Measurements from ENCODE around the gene RELN. TPM values are rescaled to one million over a fixed set of nuclear protein-coding genes. Genes with fewer than 3 reads are reported as not detected.

The RELN gene
- total RNA-seq, 1 experiment from 2014 or later = 0.20 TPM

DNA sequence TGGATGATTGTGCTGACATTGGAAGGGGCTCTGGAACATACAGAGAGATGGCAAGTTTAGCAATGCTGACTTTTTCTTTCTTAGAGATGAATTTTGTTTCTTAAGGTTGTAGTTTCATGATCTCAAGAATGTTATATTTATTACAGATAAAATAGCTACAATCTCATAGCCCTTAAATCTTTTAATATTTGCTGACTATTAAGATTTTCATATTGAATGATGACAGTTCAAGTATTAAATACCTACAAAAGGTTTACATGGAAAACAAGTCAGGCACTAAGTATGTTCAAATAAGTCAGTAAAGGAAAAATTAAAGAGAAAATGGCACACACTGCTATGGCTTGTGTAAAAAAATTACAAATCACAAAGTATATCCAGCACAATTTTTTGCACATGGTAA, 291.4 kb downstream of the RELN start:
- Mint-ChIP-seq H3K4me3 (no peak overlapping the region), H3K27me3 (ENCODE audit: low read depth) (no peaks in the 10 kb centered on the region), H3K27ac (no peak overlapping the region), H3K4me1 (peaks cover 4% of the 10 kb centered on the region), H3K9me3 (no peaks in the 10 kb centered on the region), H3K36me3 (no peaks in the 10 kb centered on the region)
- ATAC-seq = no peak
- ChIA-PET POLR2A (no interaction called here), CTCF (interaction anchor here (0.5 kb wide), 1 partner anchor 636 kb away, joined by 3 read pairs; no protein-coding TSS in a partner anchor)
- TF ChIP-seq NFATC4 (CRISPR knock-in tag; IDR thresholded peaks at IDR 0.05) (no peak), RELA (CRISPR knock-in tag; IDR thresholded peaks at IDR 0.05; ENCODE audit: borderline replicate concordance) (no peak)
- TF ChIP-seq, protein P1, sequence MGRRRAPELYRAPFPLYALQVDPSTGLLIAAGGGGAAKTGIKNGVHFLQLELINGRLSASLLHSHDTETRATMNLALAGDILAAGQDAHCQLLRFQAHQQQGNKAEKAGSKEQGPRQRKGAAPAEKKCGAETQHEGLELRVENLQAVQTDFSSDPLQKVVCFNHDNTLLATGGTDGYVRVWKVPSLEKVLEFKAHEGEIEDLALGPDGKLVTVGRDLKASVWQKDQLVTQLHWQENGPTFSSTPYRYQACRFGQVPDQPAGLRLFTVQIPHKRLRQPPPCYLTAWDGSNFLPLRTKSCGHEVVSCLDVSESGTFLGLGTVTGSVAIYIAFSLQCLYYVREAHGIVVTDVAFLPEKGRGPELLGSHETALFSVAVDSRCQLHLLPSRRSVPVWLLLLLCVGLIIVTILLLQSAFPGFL (CRISPR knock-in tag; IDR thresholded peaks at IDR 0.05; ENCODE audit: borderline replicate concordance) = no peak
- no peak for DNase-seq (ENCODE audit: low spot score)

DNA sequence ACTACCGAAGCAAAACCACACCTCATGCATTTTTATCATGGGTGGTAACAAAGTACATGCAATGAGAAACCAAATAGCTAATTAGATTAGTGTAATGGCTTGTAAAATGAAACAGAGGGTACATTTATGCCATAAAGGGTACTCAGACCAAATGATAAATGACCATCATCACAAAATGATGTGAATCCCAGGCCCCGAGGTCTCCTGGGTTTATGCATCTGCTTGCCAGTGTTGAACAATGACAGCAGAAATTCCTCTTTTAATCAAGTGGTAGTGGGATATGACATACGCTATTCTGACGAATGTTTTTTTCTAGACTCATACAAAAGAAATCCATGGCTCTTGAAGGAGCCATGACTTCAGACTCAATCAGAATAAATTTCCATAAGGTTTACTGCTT, 293.9 kb downstream of the RELN start:
- no peak for DNase-seq (ENCODE audit: low spot score)
- Mint-ChIP-seq H3K27me3 (ENCODE audit: low read depth) (no peaks in the 10 kb centered on the region; the same call in 1 of the 2 replicates), H3K27ac (no peak overlapping the region), H3K9me3 (peaks cover 4% of the 10 kb centered on the region), H3K4me3 (no peak overlapping the region), H3K4me1 (no peaks in the 10 kb centered on the region), H3K36me3 (no peaks in the 10 kb centered on the region)
- no peak for TF ChIP-seq ETV6 (CRISPR knock-in tag; IDR thresholded peaks at IDR 0.05)
- no peak for TF ChIP-seq ZNF396 (CRISPR knock-in tag; IDR thresholded peaks at IDR 0.05; ENCODE audit: borderline replicate concordance)
- TF ChIP-seq ZNF232 (CRISPR knock-in tag; IDR thresholded peaks at IDR 0.05) = no peak
- no peak for TF ChIP-seq SOX15 (CRISPR knock-in tag; IDR thresholded peaks at IDR 0.05)
- TF ChIP-seq, protein P2, sequence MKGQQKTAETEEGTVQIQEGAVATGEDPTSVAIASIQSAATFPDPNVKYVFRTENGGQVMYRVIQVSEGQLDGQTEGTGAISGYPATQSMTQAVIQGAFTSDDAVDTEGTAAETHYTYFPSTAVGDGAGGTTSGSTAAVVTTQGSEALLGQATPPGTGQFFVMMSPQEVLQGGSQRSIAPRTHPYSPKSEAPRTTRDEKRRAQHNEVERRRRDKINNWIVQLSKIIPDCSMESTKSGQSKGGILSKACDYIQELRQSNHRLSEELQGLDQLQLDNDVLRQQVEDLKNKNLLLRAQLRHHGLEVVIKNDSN (CRISPR knock-in tag; IDR thresholded peaks at IDR 0.05) = no peak
- no peak for TF ChIP-seq GRHL2 (CRISPR knock-in tag; IDR thresholded peaks at IDR 0.05; ENCODE audit: insufficient replicate concordance, severe bottlenecking)
- TF ChIP-seq ZNF317 (CRISPR knock-in tag; IDR thresholded peaks at IDR 0.05; ENCODE audit: borderline replicate concordance, low read depth) = no peak
- TF ChIP-seq STAT6 (CRISPR knock-in tag; conservative IDR thresholded peaks at IDR 0.05; ENCODE audit: low read depth) = no peak
- TF ChIP-seq ZSCAN18 (CRISPR knock-in tag; IDR thresholded peaks at IDR 0.05) = no peak
- TF ChIP-seq, protein P3, sequence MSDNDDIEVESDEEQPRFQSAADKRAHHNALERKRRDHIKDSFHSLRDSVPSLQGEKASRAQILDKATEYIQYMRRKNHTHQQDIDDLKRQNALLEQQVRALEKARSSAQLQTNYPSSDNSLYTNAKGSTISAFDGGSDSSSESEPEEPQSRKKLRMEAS (CRISPR knock-in tag; IDR thresholded peaks at IDR 0.05) = no peak
- no peak for TF ChIP-seq MXD4 (CRISPR knock-in tag; IDR thresholded peaks at IDR 0.05; ENCODE audit: borderline replicate concordance)
- TF ChIP-seq MLX (CRISPR knock-in tag; IDR thresholded peaks at IDR 0.05) = no peak
- TF ChIP-seq NR1H2 (CRISPR knock-in tag; IDR thresholded peaks at IDR 0.05) = no peak
- no peak for TF ChIP-seq FOXP4 (CRISPR knock-in tag; IDR thresholded peaks at IDR 0.05)
- ChIA-PET POLR2A (no interaction called here), CTCF (no interaction called here)
- ATAC-seq = no peak
